Measurements from ENCODE around the gene TACO1.

DNA sequence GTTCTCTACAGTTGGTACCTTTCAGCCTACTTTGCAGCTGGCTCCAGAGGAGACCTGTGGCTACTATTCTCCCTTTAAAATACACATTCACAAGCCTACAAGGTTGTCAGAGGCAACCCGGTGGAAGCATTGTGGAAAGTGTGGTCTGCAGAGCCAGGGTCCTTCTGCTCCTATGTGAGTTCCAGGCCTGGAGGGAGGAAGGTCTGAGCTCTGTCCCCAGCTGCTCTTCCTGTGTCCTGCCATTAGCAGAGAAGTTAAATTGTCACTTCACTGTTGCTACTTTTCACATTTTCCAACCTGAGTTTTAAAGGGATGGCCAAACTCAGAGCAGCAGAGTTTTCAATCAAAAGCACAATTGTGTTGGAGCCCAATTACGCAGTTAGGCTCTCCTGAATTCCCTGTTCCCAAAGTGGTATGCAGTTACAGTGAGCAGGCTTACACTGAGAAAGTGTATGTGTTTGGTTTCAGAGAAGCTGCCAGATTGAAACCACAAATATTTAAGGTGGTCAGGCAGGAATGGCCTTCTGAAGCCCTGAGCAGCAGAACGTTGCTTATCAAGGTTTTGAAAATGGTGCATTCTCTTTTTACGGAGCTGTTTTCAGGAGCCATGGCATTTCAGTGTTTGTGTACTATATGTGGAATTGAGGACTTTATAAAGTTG, 46.5 kb downstream of the TACO1 start:
- TF ChIP-seq, protein P1, sequence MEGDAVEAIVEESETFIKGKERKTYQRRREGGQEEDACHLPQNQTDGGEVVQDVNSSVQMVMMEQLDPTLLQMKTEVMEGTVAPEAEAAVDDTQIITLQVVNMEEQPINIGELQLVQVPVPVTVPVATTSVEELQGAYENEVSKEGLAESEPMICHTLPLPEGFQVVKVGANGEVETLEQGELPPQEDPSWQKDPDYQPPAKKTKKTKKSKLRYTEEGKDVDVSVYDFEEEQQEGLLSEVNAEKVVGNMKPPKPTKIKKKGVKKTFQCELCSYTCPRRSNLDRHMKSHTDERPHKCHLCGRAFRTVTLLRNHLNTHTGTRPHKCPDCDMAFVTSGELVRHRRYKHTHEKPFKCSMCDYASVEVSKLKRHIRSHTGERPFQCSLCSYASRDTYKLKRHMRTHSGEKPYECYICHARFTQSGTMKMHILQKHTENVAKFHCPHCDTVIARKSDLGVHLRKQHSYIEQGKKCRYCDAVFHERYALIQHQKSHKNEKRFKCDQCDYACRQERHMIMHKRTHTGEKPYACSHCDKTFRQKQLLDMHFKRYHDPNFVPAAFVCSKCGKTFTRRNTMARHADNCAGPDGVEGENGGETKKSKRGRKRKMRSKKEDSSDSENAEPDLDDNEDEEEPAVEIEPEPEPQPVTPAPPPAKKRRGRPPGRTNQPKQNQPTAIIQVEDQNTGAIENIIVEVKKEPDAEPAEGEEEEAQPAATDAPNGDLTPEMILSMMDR (conservative IDR thresholded peaks at IDR 0.05; ENCODE audit: low read depth, low read length) = no peak
- TF ChIP-seq EZH2 (IDR thresholded peaks at IDR 0.05; ENCODE audit: borderline replicate concordance, low read depth, low read length, poor library complexity, severe bottlenecking) = no peak
